GM12878 (cell line): ENCODE measurements around the gene ATAD5. TPM values are rescaled to one million over a fixed set of nuclear protein-coding genes. Genes with fewer than 3 reads are reported as not detected.
"Not testable (repeated sequence)": the region's sequence is repeated elsewhere in the genome, so short reads cannot be mapped to it uniquely, and the experiment has no call there.

ENCODE experiments used
- ATAC-seq: fragments of 200-7000 bp; cut with Tn5 transposase; 3 replicates; pipeline ENCODE4 v1.9.1; 2020; ENCODE audit warnings: mild to moderate bottlenecking, moderate library complexity
- BruUV-seq: library from RNA; stranded (reverse); fragments of 400-500 nt; replicated peaks from 2 replicates; lab custom pipeline; 2021; lab: Mats Ljungman, UMichigan
- CTCF ChIA-PET: fragments of 300-600 bp; sonication (Branson Sonifier 250); formaldehyde crosslinking; extraction: SDS; loops from one replicate; lab custom pipeline; 2021; ENCODE audit warnings: inconsistent platforms; lab: Yijun Ruan, JAX
- POLR2A ChIA-PET: fragments of 350-600 bp; formaldehyde crosslinking; extraction: SDS; loops from one replicate; lab custom pipeline; 2021; ENCODE audit warnings: inconsistent platforms; lab: Charles Lee
- RAD21 ChIA-PET: fragments of 300-600 bp; sonication (Branson Sonifier 250); formaldehyde crosslinking; loops from one replicate; lab custom pipeline; 2023; ENCODE audit warnings: antibody characterized with exemption; ENCODE audit not compliant: unreplicated experiment; lab: Charles Lee
- SMC1A ChIA-PET: fragments of 300-600 bp; sonication (Branson Sonifier 250); formaldehyde crosslinking; loops from one replicate; lab custom pipeline; 2023; ENCODE audit not compliant: unreplicated experiment, uncharacterized antibody; lab: Charles Lee
- DNase-seq: peaks from one replicate; pipeline ENCODE4 v3.0.0-alpha.2; 2011; ENCODE audit warnings: low read depth, low spot score
- FAIRE-seq: peaks from 3 replicates; lab custom pipeline; 2011; peaks lifted over from hg19 to GRCh38; lab: Jason Lieb, UNC
- H2AFZ ChIP-seq: 2 replicates; pipeline ENCODE4 v1.6.0; 2011; ENCODE audit warnings: low read depth, low read length, control low read depth; ENCODE audit not compliant: control insufficient read depth
- H3K27ac ChIP-seq: 2 replicates; pipeline ENCODE4 v1.5.1; 2011; ENCODE audit warnings: control low read depth; ENCODE audit not compliant: control insufficient read depth, insufficient read depth
- H3K27me3 ChIP-seq, 2 experiments: replicated peaks in 1 of 2; 2 replicates each; pipeline versions ENCODE4 v1.6.0 to v1.6.1; 2011; ENCODE audit warnings: low read length in 1 of 2; ENCODE audit not compliant: control insufficient read depth in 2 of 2, insufficient read depth in 2 of 2
- H3K36me3 ChIP-seq, 2 experiments: 2 replicates each; pipeline ENCODE4 v1.5.1; 2011; ENCODE audit warnings: low read length in 1 of 2; ENCODE audit not compliant: control insufficient read depth in 2 of 2, insufficient read depth in 2 of 2
- H3K4me1 ChIP-seq: 2 replicates; pipeline ENCODE4 v1.6.1; 2011; ENCODE audit warnings: mild to moderate bottlenecking, low read length, moderate library complexity, mixed read lengths; ENCODE audit not compliant: control insufficient read depth, insufficient read depth
- H3K4me2 ChIP-seq: 2 replicates; pipeline ENCODE4 v1.6.0; 2011; ENCODE audit warnings: control low read depth; ENCODE audit not compliant: control insufficient read depth, insufficient read depth
- H3K4me3 ChIP-seq: fragments of 200-600 bp; sonication (generic); 2 replicates; pipeline ENCODE4 v1.5.1; 2016
- H3K79me2 ChIP-seq: 2 replicates; pipeline ENCODE4 v1.6.0; 2011; ENCODE audit warnings: low read length; ENCODE audit not compliant: control insufficient read depth, insufficient read depth
- H3K9ac ChIP-seq: 2 replicates; pipeline ENCODE4 v1.8.0; 2011; ENCODE audit warnings: low read length, control low read depth, mixed read lengths; ENCODE audit not compliant: control insufficient read depth, insufficient read depth
- H3K9me3 ChIP-seq: replicated peaks from 3 replicates; pipeline ENCODE4 v1.5.1; 2011; ENCODE audit warnings: mild to moderate bottlenecking, low read length; ENCODE audit not compliant: control insufficient read depth, insufficient read depth
- H4K20me1 ChIP-seq: 2 replicates; pipeline ENCODE4 v1.6.0; 2011; ENCODE audit not compliant: control insufficient read depth, insufficient read depth
- ESRRA ChIP-seq: IDR thresholded peaks from 2 replicates; pipeline ENCODE4 v1.6.1; 2012; ENCODE audit warnings: mild to moderate bottlenecking, low read length, improper control_type of control experiment
- NFIC ChIP-seq: IDR thresholded peaks from 2 replicates; pipeline ENCODE4 v1.6.1; 2012; ENCODE audit warnings: low read depth, mild to moderate bottlenecking, inconsistent platforms, low read length, moderate library complexity
- NRF1 ChIP-seq: conservative IDR thresholded peaks from 2 replicates; pipeline ENCODE4 v1.6.1; 2011; ENCODE audit warnings: mild to moderate bottlenecking, low read depth, low read length, improper control_type of control experiment
- PAX5 ChIP-seq: IDR thresholded peaks from 2 replicates; pipeline ENCODE4 v1.6.1; 2011; ENCODE audit warnings: low read depth, low read length, borderline replicate concordance
- TCF7 ChIP-seq: IDR thresholded peaks from 2 replicates; pipeline ENCODE4 v1.6.1; 2014; ENCODE audit warnings: antibody characterized with exemption, borderline replicate concordance
- WGBS: methylation state at CpG from one replicate; pipeline ENCODE4 v1.1.6; 2016; ENCODE audit warnings: low lambda C conversion rate; ENCODE audit not compliant: insufficient replicate concordance, insufficient coverage; ENCODE audit errors: missing lambda C conversion rate; 5-methylcytosine and 5-hydroxymethylcytosine counted together
- in situ Hi-C: fragments of 300-500 bp; cut with MboI; formaldehyde crosslinking; loops from 9 replicates; pipeline ENCODE4 v1.14.3; 2018; ENCODE audit warnings: mixed read lengths
- intact Hi-C: fragments of 100-400 bp; cut with micrococcal nuclease; formaldehyde crosslinking; loops from one replicate; pipeline ENCODE4 v1.14.2; 2022; ENCODE audit not compliant: unreplicated experiment
- polyA plus RNA-seq, 11 experiments: library from polyadenylated mRNA; depleted of rRNA in 4 of 11; unstranded in 6 of 11; stranded (reverse) in 5 of 11; fragments of >200 nt; fragmentation: Nextera tagmentation in 4 of 11; fragmentation: Illumina TruSeq in 1 of 11; extraction: Ambion mirVana in 4 of 11; extraction: Trizol in 1 of 11; gene quantifications; 1 replicate in 1 of 11; 2 replicates in 10 of 11; pipeline versions ENCODE4 v1.2.1 to v1.2.3, GENCODE V29; 2011 to 2016; ENCODE audit warnings: inconsistent platforms in 2 of 11, missing spikeins in 2 of 11, low read depth in 1 of 11
- total RNA-seq, 4 experiments: library from RNA; depleted of rRNA in 3 of 4; stranded (reverse); fragments of >200 nt in 3 of 4; fragmentation: Illumina TruSeq in 1 of 4; extraction: Trizol in 1 of 4; gene quantifications; 2 replicates each; pipeline versions ENCODE4 v1.2.1 to v1.2.3, GENCODE V29; 2013 to 2021
- TF ChIP-seq, protein P1 (sequence below): fragments of 450-650 bp; IDR thresholded peaks from 2 replicates; pipeline ENCODE4 v1.6.1; 2017; ENCODE audit warnings: mild to moderate bottlenecking, moderate library complexity

ATAD5 gene
- total and polyA plus RNA-seq, 10 of the 15 experiments (the other 5 are each of a cell fraction or from before 2014, with no cell fraction given), result 3.8 to 19.7 (median 13.2) TPM

DNA sequence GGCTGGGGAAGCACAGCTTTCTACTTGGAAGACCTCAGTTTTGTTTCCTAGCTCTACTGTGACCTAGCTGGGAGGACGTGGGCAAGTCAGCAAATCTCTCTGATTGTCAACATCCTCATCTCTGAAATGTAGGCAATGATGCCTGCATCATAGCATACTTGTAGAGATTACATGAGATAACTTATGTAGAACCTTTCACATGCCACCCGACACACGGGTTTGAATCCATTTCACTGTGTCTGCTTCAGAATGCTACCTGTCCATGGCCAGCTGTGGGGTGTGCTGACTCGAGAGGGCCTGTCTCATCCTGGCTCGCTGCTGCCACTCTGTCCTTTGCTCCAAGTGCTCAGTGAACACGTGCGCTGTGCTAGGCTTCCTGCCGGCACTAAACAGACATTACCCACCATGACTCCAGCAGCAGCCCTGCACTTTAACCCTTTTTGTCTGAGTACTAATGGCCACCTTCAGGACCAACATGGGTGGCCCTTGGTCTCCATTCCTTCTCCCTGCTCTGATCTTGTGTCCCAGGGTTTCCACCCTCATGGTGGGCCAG, 97.4 kb downstream of the ATAD5 start (continued):
- TF ChIP-seq, protein P1, sequence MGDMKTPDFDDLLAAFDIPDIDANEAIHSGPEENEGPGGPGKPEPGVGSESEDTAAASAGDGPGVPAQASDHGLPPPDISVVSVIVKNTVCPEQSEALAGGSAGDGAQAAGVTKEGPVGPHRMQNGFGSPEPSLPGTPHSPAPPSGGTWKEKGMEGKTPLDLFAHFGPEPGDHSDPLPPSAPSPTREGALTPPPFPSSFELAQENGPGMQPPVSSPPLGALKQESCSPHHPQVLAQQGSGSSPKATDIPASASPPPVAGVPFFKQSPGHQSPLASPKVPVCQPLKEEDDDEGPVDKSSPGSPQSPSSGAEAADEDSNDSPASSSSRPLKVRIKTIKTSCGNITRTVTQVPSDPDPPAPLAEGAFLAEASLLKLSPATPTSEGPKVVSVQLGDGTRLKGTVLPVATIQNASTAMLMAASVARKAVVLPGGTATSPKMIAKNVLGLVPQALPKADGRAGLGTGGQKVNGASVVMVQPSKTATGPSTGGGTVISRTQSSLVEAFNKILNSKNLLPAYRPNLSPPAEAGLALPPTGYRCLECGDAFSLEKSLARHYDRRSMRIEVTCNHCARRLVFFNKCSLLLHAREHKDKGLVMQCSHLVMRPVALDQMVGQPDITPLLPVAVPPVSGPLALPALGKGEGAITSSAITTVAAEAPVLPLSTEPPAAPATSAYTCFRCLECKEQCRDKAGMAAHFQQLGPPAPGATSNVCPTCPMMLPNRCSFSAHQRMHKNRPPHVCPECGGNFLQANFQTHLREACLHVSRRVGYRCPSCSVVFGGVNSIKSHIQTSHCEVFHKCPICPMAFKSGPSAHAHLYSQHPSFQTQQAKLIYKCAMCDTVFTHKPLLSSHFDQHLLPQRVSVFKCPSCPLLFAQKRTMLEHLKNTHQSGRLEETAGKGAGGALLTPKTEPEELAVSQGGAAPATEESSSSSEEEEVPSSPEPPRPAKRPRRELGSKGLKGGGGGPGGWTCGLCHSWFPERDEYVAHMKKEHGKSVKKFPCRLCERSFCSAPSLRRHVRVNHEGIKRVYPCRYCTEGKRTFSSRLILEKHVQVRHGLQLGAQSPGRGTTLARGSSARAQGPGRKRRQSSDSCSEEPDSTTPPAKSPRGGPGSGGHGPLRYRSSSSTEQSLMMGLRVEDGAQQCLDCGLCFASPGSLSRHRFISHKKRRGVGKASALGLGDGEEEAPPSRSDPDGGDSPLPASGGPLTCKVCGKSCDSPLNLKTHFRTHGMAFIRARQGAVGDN, result no peak
- TF ChIP-seq TCF7 (no peak), NRF1 (no peak), NFIC (no peak), PAX5 (no peak), ESRRA (no peak)
- TF ChIP-seq, all 136 proteins: peak for 0

DNA sequence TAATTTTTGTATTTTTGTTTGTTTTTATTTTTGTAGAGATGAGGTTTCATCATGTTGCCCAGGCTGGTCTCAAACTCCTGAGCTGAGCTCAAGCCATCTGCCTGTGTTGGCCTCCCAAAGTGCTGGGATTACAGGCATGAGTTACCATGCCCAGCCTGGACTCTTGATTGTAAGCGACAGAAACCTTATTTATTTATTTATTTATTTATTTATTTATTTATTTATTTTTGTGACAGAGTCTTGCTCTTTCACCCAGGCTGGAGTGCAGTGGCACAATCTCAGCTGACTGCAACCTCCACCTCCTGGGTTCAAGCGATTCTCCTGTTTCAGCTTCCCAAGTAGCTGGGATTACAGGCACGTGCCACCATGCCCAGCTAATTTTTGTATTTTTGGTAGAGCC, 98.1 kb downstream of the ATAD5 start:
- DNase-seq, POLR2A ChIA-PET: not testable (repeated sequence)

More for the DNA sequence above, 98.1 kb downstream of the ATAD5 start:
- H3K9ac ChIP-seq, FAIRE-seq, ATAC-seq, H3K36me3 ChIP-seq, in situ Hi-C loops, BruUV-seq, H2AFZ ChIP-seq, H3K79me2 ChIP-seq, H4K20me1 ChIP-seq, H3K4me3 ChIP-seq, H3K4me2 ChIP-seq, RAD21 ChIA-PET, H3K9me3 ChIP-seq, H3K27me3 ChIP-seq, H3K4me1 ChIP-seq, H3K27ac ChIP-seq, intact Hi-C loops: not testable (repeated sequence)
- SMC1A ChIA-PET, result interaction anchor here (2.6 kb wide), 1 partner anchor 8 kb away, joined by 7 read pairs; no protein-coding TSS in a partner anchor
- WGBS, result 81% methylated on average over 3 of the region's 3 CpGs
- CTCF ChIA-PET, result interaction anchor here (1.1 kb wide), 1 partner anchor 287 kb away, joined by 3 read pairs; no protein-coding TSS in a partner anchor
